SK-N-SH (cell line): ENCODE results near the gene GPR55.

Experiments used
- EP300 ChIP-seq, 2 experiments: IDR thresholded peaks; 2 replicates each; pipeline versions ENCODE4 v1.4.0 to v1.6.1; 2012; ENCODE audit warnings: borderline replicate concordance in 1 of 2, low read depth in 1 of 2, low read length in 1 of 2
- FOSL2 ChIP-seq: IDR thresholded peaks from 2 replicates; pipeline ENCODE4 v1.4.0; 2012; ENCODE audit warnings: low read depth, mild to moderate bottlenecking, moderate library complexity, borderline replicate concordance
- FOXJ3 ChIP-seq: sonication (generic); formaldehyde crosslinking; IDR thresholded peaks from 2 replicates; pipeline ENCODE4 v1.5.1; 2020; ENCODE audit warnings: mild to moderate bottlenecking, missing genetic modification reagents
- RFX5 ChIP-seq: IDR thresholded peaks from 2 replicates; pipeline ENCODE4 v1.6.1; 2012; ENCODE audit warnings: mild to moderate bottlenecking, improper control_type of control experiment, low read length
- TF ChIP-seq, protein P1 (sequence below): fragments of 200-600 bp; sonication (generic); IDR thresholded peaks from 2 replicates; pipeline ENCODE4 v1.6.1; 2017; ENCODE audit warnings: antibody characterized with exemption, mild to moderate bottlenecking, moderate library complexity
- TF ChIP-seq, protein P2 (sequence below): IDR thresholded peaks from 2 replicates; pipeline ENCODE4 v1.4.0; 2012; ENCODE audit warnings: low read depth

DNA sequence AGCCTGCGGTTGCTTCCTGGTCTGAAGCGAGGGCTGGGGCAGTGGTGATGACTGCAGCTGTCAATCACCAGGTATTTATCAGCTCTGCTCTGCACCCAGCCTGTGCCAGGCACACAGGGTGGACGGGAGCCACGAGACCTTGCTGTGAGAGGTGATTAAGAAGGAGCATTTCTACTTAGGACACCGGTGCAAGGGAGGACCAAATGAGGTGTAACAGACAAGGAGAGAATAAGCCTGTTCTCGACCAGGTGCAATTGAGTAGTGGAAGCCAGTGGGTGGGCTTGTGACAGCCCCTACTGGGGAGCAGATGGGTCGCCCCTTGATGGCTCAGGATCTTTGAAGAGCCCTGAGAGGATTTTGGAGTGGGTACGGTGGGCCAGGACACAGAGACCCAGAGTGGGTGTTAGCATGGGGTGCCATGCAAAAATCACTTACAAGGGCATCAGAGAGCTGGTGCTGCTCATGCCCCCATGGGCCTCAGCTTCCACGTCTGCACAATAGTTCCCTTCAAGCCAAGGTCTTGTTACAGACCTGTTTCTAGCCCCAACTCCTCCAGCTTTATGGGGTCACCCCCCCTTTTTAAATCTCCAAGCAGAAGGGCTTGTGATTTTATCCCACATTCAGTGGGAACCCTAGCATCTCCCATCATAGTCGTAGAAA is 24.6 kb downstream of the GPR55 start:
- TF ChIP-seq EP300 (IDR thresholded peaks at IDR 0.05; ENCODE audit: borderline replicate concordance in 1 of 2, low read depth in 1 of 2, low read length in 1 of 2) (no peak), FOXJ3 (no peak), RFX5 (no peak), FOSL2 (no peak)
- TF ChIP-seq, protein P1, sequence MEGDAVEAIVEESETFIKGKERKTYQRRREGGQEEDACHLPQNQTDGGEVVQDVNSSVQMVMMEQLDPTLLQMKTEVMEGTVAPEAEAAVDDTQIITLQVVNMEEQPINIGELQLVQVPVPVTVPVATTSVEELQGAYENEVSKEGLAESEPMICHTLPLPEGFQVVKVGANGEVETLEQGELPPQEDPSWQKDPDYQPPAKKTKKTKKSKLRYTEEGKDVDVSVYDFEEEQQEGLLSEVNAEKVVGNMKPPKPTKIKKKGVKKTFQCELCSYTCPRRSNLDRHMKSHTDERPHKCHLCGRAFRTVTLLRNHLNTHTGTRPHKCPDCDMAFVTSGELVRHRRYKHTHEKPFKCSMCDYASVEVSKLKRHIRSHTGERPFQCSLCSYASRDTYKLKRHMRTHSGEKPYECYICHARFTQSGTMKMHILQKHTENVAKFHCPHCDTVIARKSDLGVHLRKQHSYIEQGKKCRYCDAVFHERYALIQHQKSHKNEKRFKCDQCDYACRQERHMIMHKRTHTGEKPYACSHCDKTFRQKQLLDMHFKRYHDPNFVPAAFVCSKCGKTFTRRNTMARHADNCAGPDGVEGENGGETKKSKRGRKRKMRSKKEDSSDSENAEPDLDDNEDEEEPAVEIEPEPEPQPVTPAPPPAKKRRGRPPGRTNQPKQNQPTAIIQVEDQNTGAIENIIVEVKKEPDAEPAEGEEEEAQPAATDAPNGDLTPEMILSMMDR = no peak
- TF ChIP-seq, protein P2, sequence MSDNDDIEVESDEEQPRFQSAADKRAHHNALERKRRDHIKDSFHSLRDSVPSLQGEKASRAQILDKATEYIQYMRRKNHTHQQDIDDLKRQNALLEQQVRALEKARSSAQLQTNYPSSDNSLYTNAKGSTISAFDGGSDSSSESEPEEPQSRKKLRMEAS = no peak
